GM23338 (cell line): ENCODE measurements around the gene ADGRL3.
"Not testable (repeated sequence)": the region's sequence is repeated elsewhere in the genome, so short reads cannot be mapped to it uniquely, and the experiment has no call there.

Experiments
- CREB1 ChIP-seq: fragments of 250-450 bp; sonication (Bioruptor Pico); IDR thresholded peaks from 2 replicates; pipeline ENCODE4 v1.5.0; 2020; ENCODE audit warnings: low read depth, mild to moderate bottlenecking, moderate library complexity
- ETS1 ChIP-seq: IDR thresholded peaks from 2 replicates; pipeline ENCODE4 v1.6.1; 2016; ENCODE audit warnings: antibody characterized with exemption
- EZH2 ChIP-seq: fragments of 200-600 bp; sonication (generic); IDR thresholded peaks from one replicate; pipeline ENCODE4 v1.8.0; 2017; ENCODE audit warnings: antibody characterized with exemption, mild to moderate bottlenecking, low read depth; ENCODE audit not compliant: unreplicated experiment
- EZH2phosphoT487 ChIP-seq: fragments of 200-600 bp; sonication (generic); IDR thresholded peaks from one replicate; pipeline ENCODE4 v1.8.1; 2018; ENCODE audit warnings: antibody characterized with exemption; ENCODE audit not compliant: unreplicated experiment
- JUNB ChIP-seq: IDR thresholded peaks from one replicate; pipeline ENCODE4 v1.6.1; 2016; ENCODE audit warnings: antibody characterized with exemption; ENCODE audit not compliant: unreplicated experiment
- NANOG ChIP-seq: IDR thresholded peaks from 2 replicates; pipeline ENCODE4 v1.6.1; 2016; ENCODE audit warnings: antibody characterized with exemption, borderline replicate concordance
- POLR2AphosphoS5 ChIP-seq: IDR thresholded peaks from 2 replicates; pipeline ENCODE4 v1.6.1; 2016; ENCODE audit warnings: antibody characterized with exemption, low read depth
- REST ChIP-seq: IDR thresholded peaks from one replicate; pipeline ENCODE4 v1.6.1; 2018; ENCODE audit warnings: antibody characterized with exemption; ENCODE audit not compliant: unreplicated experiment
- STAT1 ChIP-seq: IDR thresholded peaks from one replicate; pipeline ENCODE4 v1.6.1; 2016; ENCODE audit warnings: antibody characterized with exemption; ENCODE audit not compliant: unreplicated experiment
- TF ChIP-seq, protein P1 (sequence below), 2 experiments: fragments of 200-600 bp in 1 of 2; sonication (generic) in 1 of 2; conservative IDR thresholded peaks; 2 replicates each; pipeline versions ENCODE4 v1.5.1 to v1.6.1; 2016 to 2017; ENCODE audit warnings: antibody characterized with exemption in 2 of 2, low read depth in 2 of 2, mild to moderate bottlenecking in 2 of 2, moderate library complexity in 1 of 2

- TF ChIP-seq ETS1, REST, EZH2, JUNB, NANOG, EZH2phosphoT487, STAT1: not testable (repeated sequence)
- TF ChIP-seq, protein P1, sequence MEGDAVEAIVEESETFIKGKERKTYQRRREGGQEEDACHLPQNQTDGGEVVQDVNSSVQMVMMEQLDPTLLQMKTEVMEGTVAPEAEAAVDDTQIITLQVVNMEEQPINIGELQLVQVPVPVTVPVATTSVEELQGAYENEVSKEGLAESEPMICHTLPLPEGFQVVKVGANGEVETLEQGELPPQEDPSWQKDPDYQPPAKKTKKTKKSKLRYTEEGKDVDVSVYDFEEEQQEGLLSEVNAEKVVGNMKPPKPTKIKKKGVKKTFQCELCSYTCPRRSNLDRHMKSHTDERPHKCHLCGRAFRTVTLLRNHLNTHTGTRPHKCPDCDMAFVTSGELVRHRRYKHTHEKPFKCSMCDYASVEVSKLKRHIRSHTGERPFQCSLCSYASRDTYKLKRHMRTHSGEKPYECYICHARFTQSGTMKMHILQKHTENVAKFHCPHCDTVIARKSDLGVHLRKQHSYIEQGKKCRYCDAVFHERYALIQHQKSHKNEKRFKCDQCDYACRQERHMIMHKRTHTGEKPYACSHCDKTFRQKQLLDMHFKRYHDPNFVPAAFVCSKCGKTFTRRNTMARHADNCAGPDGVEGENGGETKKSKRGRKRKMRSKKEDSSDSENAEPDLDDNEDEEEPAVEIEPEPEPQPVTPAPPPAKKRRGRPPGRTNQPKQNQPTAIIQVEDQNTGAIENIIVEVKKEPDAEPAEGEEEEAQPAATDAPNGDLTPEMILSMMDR (conservative IDR thresholded peaks at IDR 0.05; ENCODE audit: low read depth in 2 of 2), result not testable (repeated sequence)
- peak; percentile 52; the same call in 1 of the 2 replicates for TF ChIP-seq POLR2AphosphoS5
- TF ChIP-seq CREB1 (CRISPR knock-in tag), result 0 out of 2 replicates have a peak, but pooled peaks have one; percentile 25
These were observed 559.8 kb downstream of the ADGRL3 start for GRCh38 chr4:61759885-61760284.
